Measurements from ENCODE around the gene PSMD13.

Gene PSMD13

GRCh38 chr11:297051-297585, 60.3 kb downstream of the PSMD13 start:
- Histone ChIP-seq H3K4me3 (ENCODE audit: low read length) (no peak overlapping the region), H3K36me3 (ENCODE audit: insufficient read depth, low read length) (no peaks in the 10 kb centered on the region), H3K4me1 (ENCODE audit: control insufficient read depth, insufficient read depth, low read length) (peaks cover 5% of the 10 kb centered on the region), H3K27me3 (ENCODE audit: control insufficient read depth, insufficient read depth, low read length) (peaks cover 36% of the 10 kb centered on the region), H3K9me3 (replicated peaks; ENCODE audit: low read length) (no peaks in the 10 kb centered on the region), H3K4me2 (ENCODE audit: low read length) (no peak overlapping the region), H3K9ac (ENCODE audit: low read depth, low read length) (no peak overlapping the region)

DNA sequence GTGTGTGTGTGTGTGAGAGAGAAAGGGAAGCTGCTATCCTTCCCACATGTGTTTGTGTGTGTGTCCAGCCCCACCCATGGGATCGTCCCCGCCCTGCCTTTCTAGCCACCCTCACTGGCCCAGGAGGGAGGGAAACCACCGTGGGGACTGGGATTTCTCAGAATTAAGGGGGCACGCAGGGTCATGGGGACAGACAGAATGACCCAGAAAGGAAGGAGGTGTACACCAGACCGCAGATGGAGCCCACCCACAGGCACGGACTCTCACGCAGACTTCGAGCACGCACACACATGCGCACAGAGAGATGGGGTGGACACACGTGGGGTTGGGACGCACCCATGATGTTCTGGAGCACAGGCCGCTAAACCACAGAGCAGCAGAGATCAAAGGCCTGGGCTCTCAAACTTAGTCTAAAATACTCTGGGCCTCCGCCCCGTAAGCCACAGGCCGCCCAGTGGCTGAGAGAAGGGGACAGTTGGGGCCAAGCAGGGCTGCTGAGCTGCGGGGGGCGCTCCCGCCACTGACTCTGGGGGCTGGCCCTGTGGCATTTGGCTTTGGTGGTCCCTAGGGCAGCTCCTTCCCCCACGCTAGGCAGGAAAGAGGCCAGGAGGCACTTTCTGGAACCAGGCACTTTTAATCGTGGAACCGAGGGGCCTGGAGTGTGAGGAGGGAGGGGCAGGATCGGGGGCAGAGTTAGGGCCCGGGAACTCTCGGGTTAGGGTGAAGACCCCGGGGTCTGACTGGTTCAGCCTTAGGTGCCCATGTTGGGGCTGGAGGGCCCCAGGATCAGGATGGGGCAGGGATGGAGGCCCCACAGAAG, 61.0 kb downstream of the PSMD13 start:
- H3K9ac ChIP-seq (ENCODE audit: low read depth, low read length), result no peak overlapping the region
- H3K4me1 ChIP-seq (ENCODE audit: control insufficient read depth, insufficient read depth, low read length), result peaks cover 5% of the 10 kb centered on the region
- no peaks in the 10 kb centered on the region for H3K9me3 ChIP-seq (replicated peaks; ENCODE audit: low read length)
- no peak overlapping the region for H3K4me2 ChIP-seq (ENCODE audit: low read length)
- no peaks in the 10 kb centered on the region for H3K36me3 ChIP-seq (ENCODE audit: insufficient read depth, low read length)
- H3K27me3 ChIP-seq (ENCODE audit: control insufficient read depth, insufficient read depth, low read length), result peaks cover 36% of the 10 kb centered on the region
- no peak overlapping the region for H3K4me3 ChIP-seq (ENCODE audit: low read length)

- H3K9ac ChIP-seq (ENCODE audit: low read depth, low read length), result no peak overlapping the region
- H3K4me2 ChIP-seq (ENCODE audit: low read length), result no peak overlapping the region
- peaks cover 5% of the 10 kb centered on the region for H3K4me1 ChIP-seq (ENCODE audit: control insufficient read depth, insufficient read depth, low read length)
- no peaks in the 10 kb centered on the region for H3K36me3 ChIP-seq (ENCODE audit: insufficient read depth, low read length)
- no peaks in the 10 kb centered on the region for H3K9me3 ChIP-seq (replicated peaks; ENCODE audit: low read length)
- H3K27me3 ChIP-seq (ENCODE audit: control insufficient read depth, insufficient read depth, low read length), result peaks cover 36% of the 10 kb centered on the region
- H3K4me3 ChIP-seq (ENCODE audit: low read length), result no peak overlapping the region
Observed at GRCh38 chr11:298406-299065, 61.8 kb downstream of the PSMD13 start.

- Histone ChIP-seq H3K9me3 (replicated peaks; ENCODE audit: low read length) (no peaks in the 10 kb centered on the region), H3K4me3 (ENCODE audit: low read length) (no peak within 1 kb of the TSS), H3K4me1 (ENCODE audit: control insufficient read depth, insufficient read depth, low read length) (peaks cover 5% of the 10 kb centered on the region), H3K36me3 (ENCODE audit: insufficient read depth, low read length) (no peaks in the 10 kb centered on the region), H3K9ac (ENCODE audit: low read depth, low read length) (no peak within 1 kb of the TSS), H3K27me3 (ENCODE audit: control insufficient read depth, insufficient read depth, low read length) (peaks cover 36% of the 10 kb centered on the region), H3K4me2 (ENCODE audit: low read length) (no peak within 1 kb of the TSS)
Observed at GRCh38 chr11:299081-299891, 62.5 kb downstream of the PSMD13 start, which contains the start of gene IFITM5. Gene IFITM5 (minus strand): TSS chr11:299526. CDS start chr11:299490, 36 bp downstream.

DNA sequence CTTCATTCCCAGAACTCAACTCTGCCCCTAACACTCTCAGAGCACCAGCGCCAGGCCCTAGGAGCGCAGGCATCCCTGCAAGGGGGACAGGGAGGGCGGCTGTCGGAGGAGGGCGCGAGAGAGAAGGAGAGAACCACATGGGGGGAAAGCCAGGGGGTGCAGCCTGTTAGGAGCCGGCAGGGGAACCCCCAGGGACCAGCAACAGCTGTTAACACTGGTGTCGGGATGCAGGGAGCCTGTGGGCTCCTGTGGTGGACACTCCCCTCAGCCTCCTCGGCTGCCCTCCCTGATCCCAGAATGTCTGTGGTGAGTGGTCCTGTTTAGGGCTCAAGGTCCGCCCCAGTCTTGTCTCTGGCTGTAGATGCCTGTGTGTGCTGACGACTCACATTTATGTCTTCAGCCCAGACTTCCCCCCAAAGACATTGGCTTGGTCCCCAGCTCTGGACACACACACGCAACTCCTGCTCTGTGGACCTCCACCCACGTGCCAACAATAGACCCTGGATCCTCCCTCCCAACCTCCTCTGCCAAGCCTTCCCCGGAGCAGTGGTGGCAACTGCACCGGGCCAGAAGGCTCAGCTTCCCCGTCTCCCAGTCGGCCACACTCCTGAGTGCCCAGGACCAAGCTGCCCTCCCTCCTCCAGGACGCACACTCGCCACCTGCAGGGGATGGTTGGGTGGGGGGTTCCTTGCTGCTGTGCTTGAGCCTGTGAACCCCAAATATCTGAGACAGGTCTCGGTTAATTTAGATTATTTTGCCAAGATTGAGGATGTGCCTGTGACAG, 63.4 kb downstream of the PSMD13 start:
- Histone ChIP-seq H3K9ac (ENCODE audit: low read depth, low read length) (no peak overlapping the region), H3K27me3 (ENCODE audit: control insufficient read depth, insufficient read depth, low read length) (peaks cover 36% of the 10 kb centered on the region), H3K4me1 (ENCODE audit: control insufficient read depth, insufficient read depth, low read length) (peaks cover 5% of the 10 kb centered on the region), H3K4me2 (ENCODE audit: low read length) (no peak overlapping the region), H3K36me3 (ENCODE audit: insufficient read depth, low read length) (no peaks in the 10 kb centered on the region), H3K9me3 (replicated peaks; ENCODE audit: low read length) (no peaks in the 10 kb centered on the region), H3K4me3 (ENCODE audit: low read length) (no peak overlapping the region)
